Measurements from ENCODE around the gene TTC38.

TTC38 gene

DNA sequence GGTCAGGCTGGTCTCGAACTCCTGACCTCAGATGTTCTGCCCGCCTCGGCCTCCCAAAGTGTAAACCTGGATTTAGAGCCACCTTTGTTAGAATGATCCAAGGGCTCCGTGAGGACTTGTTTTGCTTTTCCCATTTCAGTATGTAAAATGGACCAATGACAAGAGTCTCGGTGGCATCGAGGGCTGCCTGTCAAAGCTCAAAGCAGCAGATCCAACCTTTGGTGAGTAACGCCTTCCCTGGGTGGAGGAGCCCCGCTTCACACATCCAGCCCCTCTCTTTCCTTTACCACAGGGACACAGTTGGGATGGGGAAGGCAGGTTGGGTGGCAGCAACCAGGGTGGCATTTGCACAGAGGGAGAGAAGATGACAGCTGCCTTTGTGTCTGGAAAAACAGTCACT, 4.4 kb downstream of the TTC38 start:
- POLR2A ChIA-PET, result no interaction called here

DNA sequence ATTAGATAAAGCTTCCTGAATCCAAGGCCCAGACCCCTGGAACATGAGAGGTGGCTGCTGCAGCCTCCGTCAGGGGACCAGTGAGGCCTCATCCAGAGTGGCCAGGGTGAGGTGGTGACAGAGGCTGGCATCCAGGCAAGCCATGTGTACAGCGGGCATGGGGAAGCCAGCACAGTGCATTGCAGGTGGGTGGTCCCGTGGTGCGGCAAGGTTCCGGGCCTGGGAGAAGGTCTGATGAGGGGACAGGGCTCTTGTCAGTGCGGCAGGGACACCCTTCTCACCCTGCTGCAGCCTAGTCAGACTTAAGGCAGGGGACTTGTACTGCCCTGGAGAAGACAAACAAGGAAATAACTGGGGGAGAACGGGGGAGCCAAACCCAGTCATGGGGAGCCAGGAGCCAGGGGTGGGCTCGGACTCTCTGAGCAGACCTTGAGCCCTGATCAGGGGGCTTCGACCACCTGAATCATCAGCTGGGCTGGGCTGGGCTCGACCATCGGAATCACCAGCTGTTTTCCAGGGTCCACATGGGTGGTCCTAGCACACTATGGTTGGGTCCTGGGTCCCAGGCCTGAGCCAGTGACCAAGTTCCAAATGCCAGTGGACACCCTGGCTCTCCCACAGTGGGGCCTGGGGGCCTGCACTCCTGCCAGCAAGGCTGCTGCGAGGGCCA, 5.1 kb downstream of the TTC38 start:
- ChIA-PET POLR2A (no interaction called here), CTCF (interaction anchor here (0.6 kb wide), 1 partner anchor 833 kb away, joined by 3 read pairs; no protein-coding TSS in a partner anchor)
- no peak overlapping the region for H3K4me3 ChIP-seq (ENCODE audit: low read depth, low read length)
- no peaks in the 10 kb centered on the region for H3K9me3 ChIP-seq (ENCODE audit: control insufficient read depth, insufficient read depth, low read depth, low read length)
- H3K4me1 ChIP-seq (ENCODE audit: control insufficient read depth, insufficient read depth, low read length), result no peaks in the 10 kb centered on the region
- TF ChIP-seq ZNF610 (tag by site-specific recombination; IDR thresholded peaks at IDR 0.05; ENCODE audit: borderline replicate concordance) (no peak), ZNF37A (tag by site-specific recombination; IDR thresholded peaks at IDR 0.05) (no peak), ZNF621 (tag by site-specific recombination; IDR thresholded peaks at IDR 0.05) (no peak), ZNF146 (tag by site-specific recombination; IDR thresholded peaks at IDR 0.05) (no peak), ZBTB17 (tag by site-specific recombination; IDR thresholded peaks at IDR 0.05) (no peak), ZNF202 (tag by site-specific recombination; IDR thresholded peaks at IDR 0.05; ENCODE audit: borderline replicate concordance) (no peak), ZNF175 (tag by site-specific recombination; IDR thresholded peaks at IDR 0.05) (no peak), RBAK (tag by site-specific recombination; IDR thresholded peaks at IDR 0.05) (no peak), ZNF223 (tag by site-specific recombination; IDR thresholded peaks at IDR 0.05) (no peak), ZNF10 (tag by site-specific recombination; IDR thresholded peaks at IDR 0.05) (no peak)
- TF ChIP-seq, protein P1, sequence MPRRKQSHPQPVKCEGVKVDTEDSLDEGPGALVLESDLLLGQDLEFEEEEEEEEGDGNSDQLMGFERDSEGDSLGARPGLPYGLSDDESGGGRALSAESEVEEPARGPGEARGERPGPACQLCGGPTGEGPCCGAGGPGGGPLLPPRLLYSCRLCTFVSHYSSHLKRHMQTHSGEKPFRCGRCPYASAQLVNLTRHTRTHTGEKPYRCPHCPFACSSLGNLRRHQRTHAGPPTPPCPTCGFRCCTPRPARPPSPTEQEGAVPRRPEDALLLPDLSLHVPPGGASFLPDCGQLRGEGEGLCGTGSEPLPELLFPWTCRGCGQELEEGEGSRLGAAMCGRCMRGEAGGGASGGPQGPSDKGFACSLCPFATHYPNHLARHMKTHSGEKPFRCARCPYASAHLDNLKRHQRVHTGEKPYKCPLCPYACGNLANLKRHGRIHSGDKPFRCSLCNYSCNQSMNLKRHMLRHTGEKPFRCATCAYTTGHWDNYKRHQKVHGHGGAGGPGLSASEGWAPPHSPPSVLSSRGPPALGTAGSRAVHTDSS (tag by site-specific recombination; IDR thresholded peaks at IDR 0.05), result no peak
- no peak overlapping the region for H3K27ac ChIP-seq (ENCODE audit: extremely low read depth, low read depth, low read length)
- peaks cover 20 to 76% of the 10 kb centered on the region in 2 experiments for H3K36me3 ChIP-seq (ENCODE audit: control insufficient read depth in 2 of 2, insufficient read depth in 1 of 2, low read length in 2 of 2)

More for the DNA sequence above, 4.4 kb downstream of the TTC38 start:
- CTCF ChIA-PET, result interaction anchor here (0.6 kb wide), 1 partner anchor 833 kb away, joined by 3 read pairs; no protein-coding TSS in a partner anchor
- H3K36me3 ChIP-seq (ENCODE audit: control insufficient read depth in 2 of 2, insufficient read depth in 1 of 2, low read length in 2 of 2), result peaks cover 20 to 70% of the 10 kb centered on the region in 2 experiments
- no peak overlapping the region for H3K4me3 ChIP-seq (ENCODE audit: low read depth, low read length)
- H3K9me3 ChIP-seq (ENCODE audit: control insufficient read depth, insufficient read depth, low read depth, low read length), result no peaks in the 10 kb centered on the region
- H3K27ac ChIP-seq (ENCODE audit: extremely low read depth, low read depth, low read length), result no peak overlapping the region
- TF ChIP-seq ZBTB26 (tag by site-specific recombination; optimal IDR thresholded peaks at IDR 0.05) (no peak), WT1 (tag by site-specific recombination; IDR thresholded peaks at IDR 0.05) (no peak), ZNF335 (tag by site-specific recombination; conservative IDR thresholded peaks at IDR 0.05) (no peak), ZNF16 (tag by site-specific recombination; IDR thresholded peaks at IDR 0.05; ENCODE audit: low read depth) (no peak), ZNF747 (tag by site-specific recombination; IDR thresholded peaks at IDR 0.05) (no peak)
- TF ChIP-seq, protein P2, sequence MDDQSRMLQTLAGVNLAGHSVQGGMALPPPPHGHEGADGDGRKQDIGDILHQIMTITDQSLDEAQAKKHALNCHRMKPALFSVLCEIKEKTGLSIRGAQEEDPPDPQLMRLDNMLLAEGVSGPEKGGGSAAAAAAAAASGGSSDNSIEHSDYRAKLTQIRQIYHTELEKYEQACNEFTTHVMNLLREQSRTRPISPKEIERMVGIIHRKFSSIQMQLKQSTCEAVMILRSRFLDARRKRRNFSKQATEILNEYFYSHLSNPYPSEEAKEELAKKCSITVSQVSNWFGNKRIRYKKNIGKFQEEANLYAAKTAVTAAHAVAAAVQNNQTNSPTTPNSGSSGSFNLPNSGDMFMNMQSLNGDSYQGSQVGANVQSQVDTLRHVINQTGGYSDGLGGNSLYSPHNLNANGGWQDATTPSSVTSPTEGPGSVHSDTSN (CRISPR knock-in tag; IDR thresholded peaks at IDR 0.05), result no peak
- H3K4me1 ChIP-seq (ENCODE audit: control insufficient read depth, insufficient read depth, low read length), result no peaks in the 10 kb centered on the region

- TF ChIP-seq OSR2 (tag by site-specific recombination; IDR thresholded peaks at IDR 0.05) (no peak), MYNN (tag by site-specific recombination; IDR thresholded peaks at IDR 0.05; ENCODE audit: borderline replicate concordance) (no peak), PRDM1 (tag by site-specific recombination; IDR thresholded peaks at IDR 0.05) (no peak), ZNF747 (tag by site-specific recombination; IDR thresholded peaks at IDR 0.05) (no peak), EGR2 (tag by site-specific recombination; IDR thresholded peaks at IDR 0.05; ENCODE audit: low read depth) (no peak), ZNF391 (tag by site-specific recombination; IDR thresholded peaks at IDR 0.05; ENCODE audit: borderline replicate concordance, low read depth) (no peak), ZNF37A (tag by site-specific recombination; IDR thresholded peaks at IDR 0.05) (no peak), ZNF610 (tag by site-specific recombination; IDR thresholded peaks at IDR 0.05; ENCODE audit: borderline replicate concordance) (no peak)
- H3K4me3 ChIP-seq (ENCODE audit: low read depth, low read length), result no peak overlapping the region
- H3K27ac ChIP-seq (ENCODE audit: extremely low read depth, low read depth, low read length), result no peak overlapping the region
- H3K9me3 ChIP-seq (ENCODE audit: control insufficient read depth, insufficient read depth, low read depth, low read length), result no peaks in the 10 kb centered on the region
- no peaks in the 10 kb centered on the region for H3K4me1 ChIP-seq (ENCODE audit: control insufficient read depth, insufficient read depth, low read length)
- CTCF ChIA-PET, result no interaction called here
- H3K36me3 ChIP-seq (ENCODE audit: control insufficient read depth in 2 of 2, insufficient read depth in 1 of 2, low read length in 2 of 2), result peaks cover 20 to 83% of the 10 kb centered on the region in 2 experiments
- POLR2A ChIA-PET, result no interaction called here
These were observed 5.8 kb downstream of the TTC38 start for GRCh38 chr22:46273432-46274148.
